RWPE2 (cell line): ENCODE results near the gene C1orf198.

ENCODE experiments used
- ATAC-seq: fragments of 200-7000 bp; cut with Tn5 transposase; 3 replicates; pipeline ENCODE4 v1.9.1; 2021; ENCODE audit warnings: low read depth
- DNase-seq: peaks from one replicate; pipeline ENCODE4 v3.0.0-alpha.2; 2020; ENCODE audit warnings: low spot score
- H3K27ac ChIP-seq: fragments of 450-650 bp; 2 replicates; pipeline ENCODE4 v1.5.1; 2017; ENCODE audit warnings: mild to moderate bottlenecking; ENCODE audit not compliant: poor library complexity, severe bottlenecking
- H3K27me3 ChIP-seq: fragments of 250-450 bp; sonication (Bioruptor Pico); 2 replicates; pipeline ENCODE4 v1.5.1; 2021; ENCODE audit warnings: mild to moderate bottlenecking, moderate library complexity; ENCODE audit not compliant: insufficient read depth, poor library complexity, severe bottlenecking
- H3K36me3 ChIP-seq: fragments of 250-450 bp; sonication (Bioruptor Pico); 2 replicates; pipeline ENCODE4 v1.5.1; 2020; ENCODE audit warnings: low read depth, mild to moderate bottlenecking, moderate library complexity
- H3K4me1 ChIP-seq: fragments of 250-450 bp; sonication (Bioruptor Pico); 2 replicates; pipeline ENCODE4 v1.5.1; 2021; ENCODE audit warnings: mild to moderate bottlenecking, moderate library complexity; ENCODE audit not compliant: insufficient read depth, poor library complexity, severe bottlenecking
- H3K4me3 ChIP-seq: fragments of 250-450 bp; sonication (Bioruptor Pico); 2 replicates; pipeline ENCODE4 v1.5.1; 2021; ENCODE audit warnings: mild to moderate bottlenecking, moderate library complexity; ENCODE audit not compliant: severe bottlenecking
- H3K9me3 ChIP-seq: fragments of 250-450 bp; sonication (Bioruptor Pico); 2 replicates; pipeline ENCODE4 v1.5.1; 2021; ENCODE audit warnings: mild to moderate bottlenecking, moderate library complexity; ENCODE audit not compliant: severe bottlenecking
- CTCF ChIP-seq: fragments of 450-650 bp; IDR thresholded peaks from one replicate; pipeline ENCODE4 v1.5.1; 2017; ENCODE audit warnings: mild to moderate bottlenecking, moderate library complexity; ENCODE audit not compliant: poor library complexity, severe bottlenecking

The C1orf198 gene

GRCh38 chr1:230894664-230895063 lies 26.3 kb upstream of the C1orf198 start:
- Histone ChIP-seq H3K27ac (no peak overlapping the region), H3K36me3 (no peaks in the 10 kb centered on the region), H3K4me3 (no peak overlapping the region), H3K4me1 (no peaks in the 10 kb centered on the region), H3K9me3 (no peaks in the 10 kb centered on the region), H3K27me3 (no peaks in the 10 kb centered on the region)
- no peak for DNase-seq
- TF ChIP-seq CTCF: no peak
- ATAC-seq: no peak

DNA sequence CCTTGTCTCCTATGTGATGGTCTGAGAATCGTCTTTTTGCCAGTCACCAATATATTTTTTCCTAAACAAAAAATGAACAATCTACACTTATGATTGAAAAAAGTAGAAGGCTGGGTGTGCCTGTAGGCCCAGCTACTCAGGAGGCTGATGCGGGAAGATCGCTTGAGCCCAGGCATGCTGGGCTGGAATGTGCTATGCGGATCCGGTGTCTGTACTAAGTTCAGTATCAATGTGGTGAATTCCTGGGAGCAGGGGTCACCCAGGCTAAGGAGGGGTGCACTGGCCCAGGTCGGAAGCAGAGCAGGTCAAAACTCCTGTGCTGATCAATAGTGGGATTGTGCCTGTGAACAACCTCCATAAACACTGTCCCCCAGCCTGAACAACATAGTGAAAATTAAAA lies 25.7 kb upstream of the C1orf198 start:
- no peaks in the 10 kb centered on the region for H3K36me3 ChIP-seq
- H3K27ac ChIP-seq: no peak overlapping the region
- no peak overlapping the region for H3K4me3 ChIP-seq
- H3K4me1 ChIP-seq: no peaks in the 10 kb centered on the region
- DNase-seq (no peak), ATAC-seq (no peak)
- H3K27me3 ChIP-seq: no peaks in the 10 kb centered on the region
- TF ChIP-seq CTCF: no peak
- H3K9me3 ChIP-seq: no peaks in the 10 kb centered on the region

- no peak for TF ChIP-seq CTCF
- Histone ChIP-seq H3K27me3 (no peaks in the 10 kb centered on the region), H3K27ac (no peak overlapping the region), H3K36me3 (no peaks in the 10 kb centered on the region), H3K4me1 (no peaks in the 10 kb centered on the region), H3K9me3 (no peaks in the 10 kb centered on the region), H3K4me3 (no peak overlapping the region)
- ATAC-seq (no peak), DNase-seq (no peak)
These were observed 23.7 kb upstream of the C1orf198 start for GRCh38 chr1:230892018-230892491.

GRCh38 chr1:230891413-230891812 lies 23.1 kb upstream of the C1orf198 start:
- DNase-seq (no peak), ATAC-seq (0 out of 3 replicates have a peak, but pooled peaks have one; percentile 25)
- H3K4me3 ChIP-seq: no peak overlapping the region
- H3K27me3 ChIP-seq: no peaks in the 10 kb centered on the region
- no peaks in the 10 kb centered on the region for H3K4me1 ChIP-seq
- no peaks in the 10 kb centered on the region for H3K9me3 ChIP-seq
- TF ChIP-seq CTCF: no peak
- H3K36me3 ChIP-seq: no peaks in the 10 kb centered on the region
- H3K27ac ChIP-seq: no peak overlapping the region

DNA sequence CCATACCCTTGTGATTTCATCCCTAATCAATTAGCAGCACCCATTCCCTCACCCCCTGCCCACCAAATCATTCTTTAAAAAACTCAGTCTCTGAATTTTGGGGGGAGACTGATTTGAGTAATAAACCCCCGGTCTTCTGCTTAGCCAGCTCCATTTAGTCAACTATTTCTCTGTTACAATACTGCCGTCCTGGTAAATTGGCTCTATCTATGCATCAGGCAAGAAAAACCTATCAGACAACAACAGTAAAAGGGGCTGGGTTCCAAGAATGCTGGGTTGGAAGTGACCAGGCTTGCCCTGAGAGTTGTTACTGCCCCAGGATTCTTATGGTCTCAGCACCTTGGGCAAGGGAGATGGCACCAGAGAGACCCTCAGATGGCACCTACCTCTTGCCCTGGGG lies 16.3 kb upstream of the C1orf198 start:
- no peak overlapping the region for H3K27ac ChIP-seq
- H3K27me3 ChIP-seq: peaks cover 5% of the 10 kb centered on the region
- H3K36me3 ChIP-seq: no peaks in the 10 kb centered on the region
- no peak for ATAC-seq
- H3K9me3 ChIP-seq: no peaks in the 10 kb centered on the region
- DNase-seq: no peak
- no peak overlapping the region for H3K4me3 ChIP-seq
- H3K4me1 ChIP-seq: no peaks in the 10 kb centered on the region
- no peak for TF ChIP-seq CTCF
